Activated CD4-positive, alpha-beta T cell treated with anti-CD3 and anti-CD28 coated beads, Interleukin-2, amount 50 U/mL, for 24 hours (primary cell): ENCODE measurements around the gene OTOS.

Experiments
- DNase-seq, 2 donors: peaks; one replicate each; pipeline ENCODE4 v3.0.0-alpha.2; 2020; ENCODE audit warnings: low read depth in 1 of 2, low spot score in 1 of 2

OTOS gene

GRCh38 chr2:240123821-240124650 is 16.4 kb downstream of the OTOS start:
- no peak for DNase-seq

- DNase-seq = no peak
Observed at GRCh38 chr2:240121675-240122074, 18.8 kb downstream of the OTOS start.

- DNase-seq = peak in 1 of 2 donors; percentile 7
Observed at GRCh38 chr2:240121190-240121589, 19.3 kb downstream of the OTOS start.

- DNase-seq = no peak
Observed at GRCh38 chr2:240114233-240114632, 26.2 kb downstream of the OTOS start.

- DNase-seq = no peak
Observed at GRCh38 chr2:240112914-240113690, 27.4 kb downstream of the OTOS start.

- no peak for DNase-seq
Observed at GRCh38 chr2:240111253-240111652, 29.2 kb downstream of the OTOS start.

GRCh38 chr2:240109386-240109785 is 31.1 kb downstream of the OTOS start:
- DNase-seq = no peak

GRCh38 chr2:240107477-240107796 is 33.0 kb downstream of the OTOS start:
- DNase-seq = no peak

- no peak for DNase-seq
Observed at GRCh38 chr2:240106765-240107476, 33.5 kb downstream of the OTOS start.

GRCh38 chr2:240105982-240106381 is 34.5 kb downstream of the OTOS start:
- DNase-seq = no peak

- no peak for DNase-seq
Observed at GRCh38 chr2:240103136-240103535, 37.3 kb downstream of the OTOS start.

- DNase-seq = no peak
Observed at GRCh38 chr2:240098349-240098748, 42.1 kb downstream of the OTOS start.

GRCh38 chr2:240095556-240096523 is 44.6 kb downstream of the OTOS start:
- no peak for DNase-seq

GRCh38 chr2:240089306-240089705 is 51.2 kb downstream of the OTOS start:
- no peak for DNase-seq
